ENCODE data around the gene PXDN.

PXDN gene

GRCh38 chr2:1650085-1650872, 94.0 kb downstream of the PXDN start:
- DNase-seq (ENCODE audit: low read depth in 2 of 2): no peak

DNA sequence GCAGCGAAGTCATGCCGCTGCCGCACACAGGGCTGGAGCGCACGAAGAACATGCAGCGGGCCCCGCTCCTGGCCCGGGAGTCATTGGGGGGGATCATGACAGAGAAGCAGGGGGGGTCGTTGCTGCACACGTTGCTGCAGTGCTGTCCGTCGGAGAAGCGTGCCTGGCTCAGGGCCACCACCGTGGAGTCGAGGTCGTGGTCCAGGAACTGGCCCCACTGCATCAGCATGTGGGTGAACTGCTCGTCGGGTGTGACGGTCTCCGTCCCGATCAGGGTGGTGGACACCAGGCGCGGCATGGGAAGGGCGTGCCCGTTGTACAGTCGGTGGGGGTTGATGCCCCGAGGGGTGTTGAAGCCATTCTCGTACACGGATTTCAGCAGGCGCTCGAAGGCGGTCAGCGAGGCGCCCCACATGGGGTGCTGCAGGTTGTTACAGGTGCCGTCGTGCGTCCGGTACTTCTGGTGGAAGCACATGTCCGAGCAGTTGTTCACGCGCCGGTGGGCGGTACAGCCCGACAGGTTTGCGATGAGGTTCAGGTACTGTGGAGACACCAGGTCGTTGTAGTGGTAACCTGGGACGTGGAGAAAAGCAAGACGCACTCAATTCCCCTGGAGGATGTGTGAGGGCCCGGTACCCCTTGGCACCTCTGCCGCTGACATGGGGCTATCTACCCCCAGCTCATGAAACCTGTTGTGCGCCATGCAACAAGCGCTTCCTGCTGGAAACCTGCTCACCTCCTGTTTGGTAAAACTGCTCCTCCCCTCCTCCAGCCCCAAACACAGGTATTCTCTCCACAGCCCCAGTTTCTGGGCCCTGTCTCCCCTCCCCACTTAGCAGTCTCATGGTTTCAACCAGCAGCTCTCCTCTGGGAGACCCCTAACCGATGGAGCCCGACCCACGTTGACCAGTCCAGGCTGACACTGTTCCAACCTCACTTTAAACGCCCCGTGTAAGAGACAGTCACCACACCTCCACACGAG, 94.9 kb downstream of the PXDN start:
- DNase-seq (ENCODE audit: low read depth in 2 of 2): no peak

GRCh38 chr2:1648241-1649102, 95.8 kb downstream of the PXDN start:
- DNase-seq (ENCODE audit: low read depth in 2 of 2): no peak

GRCh38 chr2:1647417-1648240, 96.7 kb downstream of the PXDN start:
- no peak for DNase-seq (ENCODE audit: low read depth in 2 of 2)

GRCh38 chr2:1645761-1646476, 98.4 kb downstream of the PXDN start:
- no peak for DNase-seq (ENCODE audit: low read depth in 2 of 2)

- DNase-seq (ENCODE audit: low read depth in 2 of 2): no peak
These were observed 99.9 kb downstream of the PXDN start for GRCh38 chr2:1644427-1644826.

DNA sequence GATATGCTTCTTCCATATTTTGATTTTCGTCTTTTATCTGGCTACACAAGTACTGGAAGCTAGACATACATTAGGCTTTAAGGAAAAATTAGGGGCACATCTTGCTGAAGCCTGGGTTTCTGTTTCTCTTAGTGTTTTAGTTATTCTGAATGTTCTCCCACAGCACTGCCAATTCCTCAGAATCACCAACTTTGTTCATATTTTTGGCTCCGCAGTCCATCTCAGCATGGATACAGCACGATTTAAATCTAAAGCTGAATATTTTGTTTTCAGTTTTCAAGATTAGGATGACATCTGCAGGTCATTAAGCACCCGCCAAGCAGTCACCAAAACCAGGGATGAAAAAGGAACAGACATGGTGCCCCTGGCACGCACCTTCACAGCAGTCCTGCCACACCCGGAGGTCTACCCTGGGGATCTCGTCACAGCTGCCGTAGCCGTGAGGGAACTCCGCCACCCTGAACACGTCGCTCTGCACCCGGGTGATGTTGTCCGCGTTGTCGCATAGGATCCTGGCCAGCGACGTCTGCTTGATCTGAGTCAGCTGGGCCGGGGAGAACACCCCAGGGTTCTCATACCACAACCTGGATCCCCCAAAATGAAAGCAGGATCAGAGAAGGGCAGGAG, 101.2 kb downstream of the PXDN start:
- DNase-seq (ENCODE audit: low read depth in 2 of 2): no peak

- peak in 1 of 2 experiments; percentile 24 for DNase-seq (ENCODE audit: low read depth in 2 of 2)
These were observed 102.1 kb downstream of the PXDN start for GRCh38 chr2:1642066-1642861.

DNA sequence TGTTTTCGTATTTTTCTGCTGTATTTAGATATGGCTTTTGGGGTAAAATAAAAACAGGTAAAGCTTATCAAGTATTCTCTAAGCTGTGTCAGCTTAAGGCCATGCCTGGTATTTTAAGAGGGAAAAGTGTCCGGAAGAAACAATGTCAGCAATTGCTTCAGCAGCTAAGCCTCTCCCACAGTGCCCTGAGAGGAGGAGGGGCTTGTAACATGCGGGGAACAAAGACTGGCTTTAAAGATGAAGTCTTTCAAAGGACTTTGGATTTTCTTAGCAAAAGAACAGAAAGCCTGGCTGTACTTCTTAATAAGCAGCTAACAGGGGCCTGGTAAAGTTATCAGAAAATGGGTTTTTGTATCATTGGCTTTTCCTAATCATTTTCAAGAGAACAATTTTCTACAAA, 102.8 kb downstream of the PXDN start:
- no peak for DNase-seq (ENCODE audit: low read depth in 2 of 2)

DNA sequence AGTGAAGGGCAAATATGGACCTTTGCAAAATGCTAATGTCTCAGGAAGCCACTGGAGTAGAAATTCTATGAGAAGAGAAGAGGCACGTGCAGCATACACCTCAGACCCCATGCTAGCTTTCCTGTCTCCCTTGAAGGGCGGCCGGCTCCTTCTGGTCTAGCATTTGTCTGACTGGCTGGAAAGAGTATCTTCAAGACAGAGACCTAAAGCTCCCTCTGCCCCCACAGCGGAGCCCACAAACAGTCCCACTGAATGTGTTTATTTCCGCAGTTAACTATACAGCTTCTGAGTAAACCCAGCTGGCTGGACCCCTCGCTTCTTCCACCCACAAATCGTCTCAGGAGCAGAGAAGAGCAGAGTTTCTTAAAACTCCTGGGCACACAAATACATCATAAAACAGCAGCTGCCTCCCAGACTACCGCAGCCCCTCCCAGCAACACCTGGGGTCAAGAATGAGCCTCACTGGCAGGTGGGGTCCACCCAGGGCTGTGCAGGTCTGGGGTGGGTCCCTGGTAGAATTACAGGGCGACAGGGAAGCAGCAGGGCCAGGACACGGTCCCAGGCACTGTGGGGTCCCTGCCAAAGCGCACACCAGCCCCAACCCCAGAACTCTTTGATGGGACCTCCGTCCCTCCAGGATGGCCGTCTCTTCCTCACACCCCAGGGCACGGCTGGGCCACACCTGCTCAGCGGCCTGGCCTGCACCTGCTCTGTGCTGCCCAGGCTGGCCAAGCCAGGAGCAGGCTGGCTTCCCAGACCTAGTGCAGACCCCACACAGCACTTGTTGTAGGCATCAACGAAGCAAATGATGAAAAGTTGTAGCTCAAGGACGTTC, 103.8 kb downstream of the PXDN start:
- DNase-seq (ENCODE audit: low read depth in 2 of 2): no peak

DNA sequence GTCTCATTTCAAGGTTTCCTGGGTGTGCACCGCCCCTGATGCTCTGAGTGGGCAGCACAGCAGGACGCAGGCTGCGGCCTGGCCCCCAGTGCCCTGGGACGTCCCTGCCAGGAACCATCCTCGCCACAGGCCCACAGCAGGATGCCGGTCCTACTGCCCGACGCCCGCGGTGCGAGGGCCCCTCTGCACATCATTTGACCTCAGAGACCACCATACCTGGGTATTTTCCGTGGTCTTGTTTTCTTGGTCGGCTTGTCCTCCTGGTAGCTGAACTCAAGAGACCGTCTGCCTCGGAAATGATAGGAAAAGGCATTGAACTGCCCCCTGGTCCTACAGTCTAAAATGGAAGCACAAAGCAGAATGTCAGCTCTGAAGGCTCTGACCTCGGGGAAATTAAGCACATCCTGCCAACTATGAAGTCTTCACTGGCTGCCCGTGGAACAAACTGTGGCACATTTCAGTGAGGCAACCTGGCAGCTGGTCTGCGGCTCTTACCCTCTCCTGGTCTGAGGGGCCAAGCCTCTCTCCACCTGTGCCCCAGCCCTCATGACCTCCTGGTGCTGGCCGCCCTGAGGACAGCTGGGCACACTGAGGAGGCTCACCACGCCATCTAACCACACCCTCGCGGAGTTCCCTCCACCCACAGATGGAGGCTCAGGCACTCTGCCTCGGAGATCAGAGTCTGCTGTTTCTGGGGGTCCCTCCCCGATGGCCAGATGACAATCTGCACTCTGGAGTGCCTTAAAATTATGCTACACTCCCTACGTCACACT, 105.0 kb downstream of the PXDN start:
- DNase-seq (ENCODE audit: low read depth in 2 of 2): no peak

DNA sequence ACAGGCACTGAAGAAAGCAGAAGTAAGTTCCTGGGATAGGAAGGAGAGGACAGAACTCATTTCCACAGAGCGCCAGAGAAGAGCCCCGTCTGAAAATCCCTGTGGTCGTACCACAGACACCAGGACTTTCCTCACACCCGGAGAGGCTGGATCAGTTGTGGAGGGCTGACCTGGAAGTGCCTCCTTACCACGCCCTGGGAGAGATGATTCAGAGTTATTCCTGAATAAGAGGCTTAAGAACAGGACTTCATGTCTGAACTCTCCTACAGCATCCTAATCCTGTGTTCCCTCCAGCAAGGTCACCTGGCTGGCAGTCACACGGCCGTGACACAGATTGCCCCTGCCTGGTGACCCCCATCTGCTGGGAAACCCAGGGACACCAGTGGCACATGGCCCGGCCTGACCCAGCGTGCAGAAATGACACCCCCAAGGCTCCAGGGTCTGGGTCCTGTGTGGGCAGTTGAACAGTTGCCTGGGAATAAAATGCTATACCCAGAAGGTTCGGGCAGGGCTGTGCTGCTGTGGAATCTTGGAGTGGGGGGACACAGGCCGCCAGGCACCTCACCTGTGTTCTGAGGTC, 105.9 kb downstream of the PXDN start:
- DNase-seq (ENCODE audit: low read depth in 2 of 2): no peak

DNA sequence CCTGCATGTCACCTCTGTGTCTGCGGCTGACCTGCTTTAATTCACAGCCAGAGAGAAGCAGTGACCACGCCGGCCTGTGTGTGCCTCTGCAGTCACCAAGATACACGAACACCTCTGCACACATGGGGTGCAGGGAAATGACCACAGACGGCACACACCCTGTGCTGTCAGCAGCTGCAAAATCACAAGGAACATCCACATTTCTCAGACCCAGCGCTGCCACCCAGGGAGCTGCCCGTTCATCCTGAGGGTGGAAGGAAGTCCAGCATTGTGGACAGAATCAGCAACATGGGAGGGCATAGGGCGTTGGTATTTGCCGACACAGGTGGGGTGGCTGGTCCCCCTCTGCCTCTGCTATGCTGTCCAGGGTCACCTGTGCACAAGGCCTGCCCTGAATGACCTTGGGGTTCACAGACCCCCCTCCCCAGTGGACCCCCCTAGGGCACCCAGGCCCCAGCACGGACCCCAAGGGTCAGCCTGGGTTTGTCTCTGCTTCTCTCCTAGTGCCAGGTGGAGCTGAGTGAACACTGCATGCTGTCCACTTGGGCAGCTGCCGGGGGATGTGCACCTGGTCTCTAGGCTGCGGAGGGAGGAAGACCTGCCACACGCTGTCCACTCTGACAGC, 107.4 kb downstream of the PXDN start:
- no peak for DNase-seq (ENCODE audit: low read depth in 2 of 2)

DNA sequence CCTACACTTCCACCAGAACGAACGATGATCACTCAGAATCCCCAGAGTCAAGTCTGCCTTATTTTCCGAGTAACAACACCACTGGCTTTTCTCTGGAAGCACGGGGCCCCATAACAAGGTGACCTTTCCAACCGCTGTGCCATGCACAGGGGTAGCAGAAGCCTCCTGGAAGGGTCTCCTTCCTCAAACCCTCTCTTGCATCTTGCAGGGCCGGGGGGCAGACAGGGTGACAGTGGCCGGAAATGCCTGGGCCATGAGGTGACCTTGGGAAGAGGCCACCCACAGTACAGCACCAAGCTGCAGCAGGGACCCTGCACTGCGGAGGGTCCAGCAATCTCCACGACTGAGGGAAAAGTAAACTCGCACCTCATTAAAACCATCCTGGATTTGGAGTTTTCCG, 108.5 kb downstream of the PXDN start:
- no peak for DNase-seq (ENCODE audit: low read depth in 2 of 2)

DNA sequence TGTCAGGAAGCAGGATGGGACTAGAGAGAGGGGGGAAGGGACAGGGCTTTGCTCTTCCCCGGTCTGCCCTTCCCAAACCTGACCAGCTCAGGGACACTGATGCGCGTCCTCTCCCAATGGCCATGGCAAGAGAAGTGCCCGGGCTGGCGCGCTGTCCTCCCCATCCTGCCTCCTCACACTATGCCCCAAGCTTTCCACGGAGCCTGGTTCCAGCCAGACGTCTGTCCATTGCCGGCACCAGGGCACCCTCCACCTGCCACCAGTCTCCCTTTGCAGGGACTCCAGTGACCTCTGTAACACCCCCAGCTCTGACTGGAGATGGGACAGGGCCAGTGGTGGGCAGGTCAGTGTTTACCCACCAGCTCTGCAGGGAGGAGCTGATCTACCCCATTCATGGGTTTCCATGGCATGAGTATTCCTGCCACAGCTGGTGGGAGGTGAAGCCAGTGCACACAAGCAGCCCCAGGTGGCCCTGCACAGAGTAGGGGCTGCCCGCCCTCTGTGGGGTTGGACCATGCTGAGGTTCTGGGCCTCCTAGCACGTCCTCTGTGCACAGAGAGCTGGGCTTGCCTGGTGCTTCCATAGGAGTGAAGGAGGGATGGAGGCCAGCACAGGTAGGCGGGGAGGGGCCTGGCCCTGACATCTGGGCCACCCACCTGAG, 109.5 kb downstream of the PXDN start:
- DNase-seq (ENCODE audit: low read depth in 2 of 2): no peak

All from fibroblast of skin of left biceps (primary cell).